Mucosa of gallbladder (tissue), 1 donor: ENCODE measurements around the gene FAM193A. TPM values are rescaled to one million over a fixed set of nuclear protein-coding genes. Genes with fewer than 3 reads are reported as not detected.
"Not testable (repeated sequence)": the region's sequence is repeated elsewhere in the genome, so short reads cannot be mapped to it uniquely, and the experiment has no call there.

Experiments used
- DNase-seq: peaks from one replicate; pipeline ENCODE4 v3.0.0-alpha.2; 2020; ENCODE audit warnings: low spot score
- total RNA-seq: library from RNA; stranded (reverse); gene quantifications from one replicate; pipeline ENCODE4 v1.2.1, GENCODE V29; 2021
- donor health status: DM: no; HTN: no; CAD: no.

The FAM193A gene
- 31.4 TPM for total RNA-seq

GRCh38 chr4:2536193-2537010, at the start of gene FAM193A:
Gene FAM193A (plus strand): TSS chr4:2536647. CDS start chr4:2536916, 269 bp downstream.
- peak; percentile 99 for DNase-seq

- no peak for DNase-seq
Observed at GRCh38 chr4:2486981-2487380, 49.5 kb upstream of the FAM193A start.

- no peak for DNase-seq
Observed at GRCh38 chr4:2487632-2488031, 48.8 kb upstream of the FAM193A start.

GRCh38 chr4:2489081-2489805, 47.2 kb upstream of the FAM193A start:
- no peak for DNase-seq

- no peak for DNase-seq
Observed at GRCh38 chr4:2489841-2490552, 46.5 kb upstream of the FAM193A start.

GRCh38 chr4:2492970-2493369, 43.5 kb upstream of the FAM193A start:
- no peak for DNase-seq

- DNase-seq: no peak
Observed at GRCh38 chr4:2494992-2495391, 41.5 kb upstream of the FAM193A start.

- no peak for DNase-seq
Observed at GRCh38 chr4:2497324-2497723, 39.1 kb upstream of the FAM193A start.

GRCh38 chr4:2497931-2498330, 38.5 kb upstream of the FAM193A start:
- DNase-seq: peak; percentile 24

GRCh38 chr4:2500547-2500946, 35.9 kb upstream of the FAM193A start:
- no peak for DNase-seq

GRCh38 chr4:2501034-2501594, 35.3 kb upstream of the FAM193A start:
- no peak for DNase-seq

- no peak for DNase-seq
Observed at GRCh38 chr4:2503809-2504208, 32.6 kb upstream of the FAM193A start.

GRCh38 chr4:2507259-2507658, 29.2 kb upstream of the FAM193A start:
- no peak for DNase-seq

- no peak for DNase-seq
Observed at GRCh38 chr4:2507855-2508254, 28.6 kb upstream of the FAM193A start.

- no peak for DNase-seq
Observed at GRCh38 chr4:2510351-2511259, 25.8 kb upstream of the FAM193A start.

GRCh38 chr4:2511645-2512131, 24.8 kb upstream of the FAM193A start:
- DNase-seq: no peak

- DNase-seq: no peak
Observed at GRCh38 chr4:2512396-2513135, 23.9 kb upstream of the FAM193A start.

GRCh38 chr4:2514193-2514592, 22.3 kb upstream of the FAM193A start:
- DNase-seq: not testable (repeated sequence)

- DNase-seq: not testable (repeated sequence)
Observed at GRCh38 chr4:2514944-2515343, 21.5 kb upstream of the FAM193A start.
